ENCODE data around the gene CILP. TPM values are rescaled to one million over a fixed set of nuclear protein-coding genes. Genes with fewer than 3 reads are reported as not detected.
"Not testable (repeated sequence)": the region's sequence is repeated elsewhere in the genome, so short reads cannot be mapped to it uniquely, and the experiment has no call there.

CILP gene
- total and polyA plus RNA-seq, 11 donors = 0.76 to 58.5 (median 12.0) TPM

GRCh38 chr15:65231306-65231705 is 20.0 kb upstream of the CILP start:
- Histone ChIP-seq H3K4me1 (no peaks in the 10 kb centered on the region), H3K36me3 (no peaks in the 10 kb centered on the region), H3K27me3 (no peaks in the 10 kb centered on the region), H3K4me3 (no peak overlapping the region), H3K9me3 (no peaks in the 10 kb centered on the region), H3K27ac (no peak overlapping the region)
- ATAC-seq (no peak), DNase-seq (no peak)
- TF ChIP-seq POLR2A (IDR thresholded peaks at IDR 0.05) (no peak), CTCF (IDR thresholded peaks at IDR 0.05) (no peak)
- WGBS, 4 donors = 90 to 96% (median 95%) methylated on average over 10 of the region's 10 CpGs
- intact Hi-C loops (cut with DNase I) = no loop called here

- H3K27ac ChIP-seq; intact Hi-C loops (cut with DNase I); H3K27me3 ChIP-seq; H3K9me3 ChIP-seq; ATAC-seq; H3K4me3 ChIP-seq; H3K36me3 ChIP-seq; H3K4me1 ChIP-seq; DNase-seq: not testable (repeated sequence)
- 78 to 100% (median 82%) methylated on average over 4 of the region's 10 CpGs; no CpG with 5 or more reads in 1 of the 4 donors for WGBS, 4 donors
Measured at GRCh38 chr15:65226901-65227300, 15.6 kb upstream of the CILP start.

- Histone ChIP-seq H3K36me3 (no peaks in the 10 kb centered on the region), H3K4me1 (no peaks in the 10 kb centered on the region), H3K27me3 (no peaks in the 10 kb centered on the region), H3K4me3 (no peak overlapping the region), H3K27ac (no peak overlapping the region), H3K9me3 (no peaks in the 10 kb centered on the region)
- TF ChIP-seq CTCF (IDR thresholded peaks at IDR 0.05) (no peak), POLR2A (IDR thresholded peaks at IDR 0.05) (no peak)
- ATAC-seq (no peak), DNase-seq (no peak)
- intact Hi-C loops (cut with DNase I) = no loop called here
- 96 to 100% (median 97%) methylated on average over 3 of the region's 3 CpGs for WGBS, 4 donors
Measured at GRCh38 chr15:65226221-65226620, 14.9 kb upstream of the CILP start.

GRCh38 chr15:65223996-65224395 is 12.7 kb upstream of the CILP start:
- DNase-seq (no peak), ATAC-seq (no peak)
- H3K36me3 ChIP-seq = no peaks in the 10 kb centered on the region
- intact Hi-C loops (cut with DNase I) = no loop called here
- H3K9me3 ChIP-seq = no peaks in the 10 kb centered on the region
- H3K4me3 ChIP-seq = no peak overlapping the region
- H3K27ac ChIP-seq = no peak overlapping the region
- TF ChIP-seq POLR2A (IDR thresholded peaks at IDR 0.05) (no peak), CTCF (IDR thresholded peaks at IDR 0.05) (no peak)
- no peaks in the 10 kb centered on the region for H3K27me3 ChIP-seq
- WGBS, 4 donors = 78 to 96% (median 86%) methylated on average over 6 of the region's 6 CpGs
- H3K4me1 ChIP-seq = no peaks in the 10 kb centered on the region

- no peak for ATAC-seq
- intact Hi-C loops (cut with DNase I) = no loop called here
- TF ChIP-seq CTCF (IDR thresholded peaks at IDR 0.05) (no peak), POLR2A (IDR thresholded peaks at IDR 0.05) (no peak)
Measured at GRCh38 chr15:65222891-65223290, 11.6 kb upstream of the CILP start.

More at GRCh38 chr15:65222891-65223290, 11.6 kb upstream of the CILP start:
- Histone ChIP-seq H3K27ac (no peak overlapping the region), H3K9me3 (no peaks in the 10 kb centered on the region), H3K27me3 (no peaks in the 10 kb centered on the region), H3K4me3 (no peak overlapping the region), H3K4me1 (no peaks in the 10 kb centered on the region), H3K36me3 (no peaks in the 10 kb centered on the region)
- DNase-seq = no peak
- WGBS, 4 donors = 90 to 96% (median 91%) methylated on average over 4 of the region's 4 CpGs

Measured in heart left ventricle (tissue), 16 donors.